ENCODE data around the gene UNC5B.

UNC5B gene

DNA sequence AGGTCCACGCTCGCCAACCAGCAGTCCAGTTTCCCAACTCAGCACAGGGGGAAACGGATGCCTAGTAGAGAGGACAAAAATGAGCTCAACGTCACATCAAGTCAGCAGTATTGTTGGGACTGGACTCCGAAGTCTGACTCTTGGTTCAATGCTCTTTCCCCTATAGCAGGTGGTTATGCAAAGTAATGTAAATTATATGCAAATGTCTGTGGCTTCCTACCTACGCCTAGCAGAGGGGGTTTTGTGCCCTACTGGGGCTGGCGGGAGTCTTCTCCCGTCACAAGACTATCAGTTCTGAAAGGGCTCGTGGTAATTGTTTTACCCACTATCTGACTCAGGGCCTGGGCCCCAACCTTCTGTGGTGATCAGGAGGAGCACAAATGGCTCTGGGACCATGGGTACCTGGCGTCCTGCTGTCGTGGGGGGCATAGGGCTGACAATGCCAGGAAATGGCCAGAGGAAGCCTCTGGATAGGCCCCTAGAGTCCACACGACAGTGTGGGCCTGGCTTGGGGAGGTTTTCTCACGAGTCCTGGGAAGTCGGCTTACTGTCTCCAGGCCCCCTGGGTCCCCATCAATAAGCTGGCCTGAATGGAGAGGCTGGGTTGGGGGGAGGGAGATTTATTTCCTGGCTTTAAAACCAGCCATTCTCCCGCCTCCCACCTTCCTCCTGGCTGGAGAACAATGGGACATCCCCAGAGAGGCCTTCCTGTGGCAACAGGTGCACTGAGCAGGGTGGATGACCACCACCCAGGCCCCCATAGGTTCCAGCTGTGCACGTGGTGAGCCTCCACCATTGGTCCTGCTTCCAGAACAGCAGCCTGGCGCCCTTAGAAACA, 41.8 kb downstream of the UNC5B start:
- no peak for TF ChIP-seq CTCF (conservative IDR thresholded peaks at IDR 0.05)
- H3K27ac ChIP-seq: no peak overlapping the region

GRCh38 chr10:71254834-71255549, 42.6 kb downstream of the UNC5B start:
- no peak for TF ChIP-seq CTCF (conservative IDR thresholded peaks at IDR 0.05)
- no peak overlapping the region for H3K27ac ChIP-seq

DNA sequence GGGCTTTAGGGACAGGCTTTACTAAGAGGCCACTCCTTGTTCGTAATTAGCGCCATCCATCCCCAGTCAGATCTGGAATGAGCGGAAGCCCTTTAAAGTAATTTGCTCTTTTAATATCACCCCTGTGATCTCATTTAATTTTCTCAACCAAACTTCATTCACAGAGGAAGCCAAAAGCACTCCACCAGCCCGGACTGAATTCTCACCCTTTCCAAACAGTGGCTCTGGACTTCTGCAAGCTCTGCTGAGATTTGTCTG, 43.1 kb downstream of the UNC5B start:
- H3K27ac ChIP-seq: no peak overlapping the region
- no peak for TF ChIP-seq CTCF (conservative IDR thresholded peaks at IDR 0.05)

- no peak overlapping the region for H3K27ac ChIP-seq
- no peak for TF ChIP-seq CTCF (conservative IDR thresholded peaks at IDR 0.05)
Measured at GRCh38 chr10:71255808-71256660, 43.7 kb downstream of the UNC5B start.

GRCh38 chr10:71256661-71257318, 44.4 kb downstream of the UNC5B start:
- TF ChIP-seq CTCF (conservative IDR thresholded peaks at IDR 0.05): no peak
- no peak overlapping the region for H3K27ac ChIP-seq

GRCh38 chr10:71257319-71257997, 45.1 kb downstream of the UNC5B start:
- no peak overlapping the region for H3K27ac ChIP-seq
- no peak for TF ChIP-seq CTCF (conservative IDR thresholded peaks at IDR 0.05)
